Hematopoietic multipotent progenitor cell treated with erythropoietin and hydrocortisone succinate and interleukin-3 and kit ligand, for 8 days (in vitro differentiated cells): Measurements from ENCODE around the gene IBA57.
"Not testable (repeated sequence)": the region's sequence is repeated elsewhere in the genome, so short reads cannot be mapped to it uniquely, and the experiment has no call there.

Source experiments
- DNase-seq: peaks from one replicate; pipeline ENCODE4 v3.0.0-alpha.2; 2015

The IBA57 gene

GRCh38 chr1:228214921-228215662 lies 49.5 kb downstream of the IBA57 start:
- DNase-seq: no peak

GRCh38 chr1:228215663-228216116 lies 50.1 kb downstream of the IBA57 start:
- DNase-seq: no peak

DNA sequence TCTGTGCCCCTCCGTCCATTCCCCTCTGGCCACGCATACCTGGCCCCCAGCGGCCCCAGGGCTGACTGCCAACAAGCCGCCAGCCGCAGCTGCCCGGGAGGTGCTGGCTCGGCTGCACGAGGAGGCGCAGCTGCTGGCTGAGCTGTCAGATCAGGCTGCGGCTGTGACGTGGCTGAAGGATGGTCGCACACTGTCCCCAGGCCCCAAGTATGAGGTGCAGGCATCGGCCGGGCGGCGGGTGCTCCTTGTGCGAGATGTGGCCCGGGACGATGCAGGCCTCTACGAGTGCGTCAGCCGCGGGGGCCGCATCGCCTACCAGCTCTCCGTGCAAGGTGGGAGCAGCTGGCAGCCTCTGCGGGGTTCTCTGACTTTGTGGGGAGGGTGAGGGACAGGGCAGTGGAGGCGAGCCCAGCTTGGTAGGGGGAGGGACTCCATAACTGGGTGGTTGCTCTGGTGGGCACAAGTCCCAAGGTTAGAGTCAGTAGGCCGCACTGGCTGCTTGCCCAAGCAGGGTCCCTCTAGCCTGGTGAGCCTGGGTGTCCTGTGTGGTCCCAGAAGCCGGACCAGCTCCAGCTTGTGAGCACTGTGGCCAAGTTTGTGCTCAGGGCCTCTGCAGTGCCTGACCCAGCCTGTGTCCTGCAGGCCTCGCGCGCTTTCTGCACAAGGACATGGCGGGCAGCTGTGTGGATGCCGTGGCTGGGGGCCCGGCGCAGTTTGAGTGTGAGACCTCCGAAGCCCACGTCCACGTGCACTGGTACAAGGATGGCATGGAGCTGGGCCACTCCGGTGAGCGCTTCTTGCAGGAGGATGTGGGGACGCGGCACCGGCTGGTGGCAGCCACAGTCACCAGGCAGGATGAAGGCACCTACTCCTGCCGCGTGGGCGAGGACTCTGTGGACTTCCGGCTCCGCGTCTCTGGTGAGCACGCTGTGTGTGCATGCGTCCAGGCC lies 51.0 kb downstream of the IBA57 start:
- DNase-seq: no peak

GRCh38 chr1:228217551-228218344 lies 52.1 kb downstream of the IBA57 start:
- no peak for DNase-seq

GRCh38 chr1:228218513-228219244 lies 53.1 kb downstream of the IBA57 start:
- DNase-seq: no peak

DNA sequence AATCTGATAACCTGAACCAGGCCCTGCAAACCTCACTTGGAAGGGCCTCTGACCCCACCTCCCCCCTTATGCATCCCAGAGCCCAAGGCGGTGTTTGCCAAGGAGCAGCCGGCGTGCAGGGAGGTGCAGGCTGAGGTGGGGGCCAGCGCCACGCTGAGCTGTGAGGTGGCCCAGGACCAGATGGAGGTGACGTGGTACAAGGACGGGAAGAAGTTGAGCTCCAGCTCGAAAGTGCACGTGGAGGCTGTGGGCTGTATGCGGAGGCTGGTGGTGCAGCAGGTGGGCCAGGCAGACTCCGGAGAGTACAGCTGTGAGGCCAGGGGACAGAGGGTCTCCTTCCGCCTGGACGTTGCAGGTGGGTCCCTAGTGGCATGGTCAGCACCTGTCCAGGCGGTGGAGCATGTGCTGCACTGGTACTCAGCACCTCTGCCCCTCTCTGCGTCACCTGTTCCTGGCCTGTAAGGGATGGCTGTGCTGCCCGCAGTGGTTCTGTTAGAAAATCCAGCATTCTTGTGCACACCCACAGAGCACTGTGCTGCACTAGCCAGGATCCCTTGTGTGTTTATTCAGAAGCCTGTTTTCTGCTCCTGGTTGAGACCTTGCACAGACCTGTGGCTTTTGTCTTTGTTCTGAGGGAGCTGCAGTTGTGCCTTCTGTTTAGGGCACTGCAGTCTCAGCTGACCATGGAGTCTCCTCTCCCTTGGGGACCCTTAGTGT lies 53.8 kb downstream of the IBA57 start:
- DNase-seq: no peak

- DNase-seq: no peak
Observed at GRCh38 chr1:228219962-228220780, 54.6 kb downstream of the IBA57 start.

GRCh38 chr1:228221097-228221496 lies 55.5 kb downstream of the IBA57 start:
- not testable (repeated sequence) for DNase-seq

- no peak for DNase-seq
Observed at GRCh38 chr1:228222548-228222947, 56.9 kb downstream of the IBA57 start.

GRCh38 chr1:228224198-228225164 lies 58.9 kb downstream of the IBA57 start:
- DNase-seq: no peak

GRCh38 chr1:228225165-228225710 lies 59.6 kb downstream of the IBA57 start:
- no peak for DNase-seq

- no peak for DNase-seq
Observed at GRCh38 chr1:228225740-228226139, 60.1 kb downstream of the IBA57 start.

GRCh38 chr1:228226141-228226874 lies 60.7 kb downstream of the IBA57 start:
- no peak for DNase-seq

DNA sequence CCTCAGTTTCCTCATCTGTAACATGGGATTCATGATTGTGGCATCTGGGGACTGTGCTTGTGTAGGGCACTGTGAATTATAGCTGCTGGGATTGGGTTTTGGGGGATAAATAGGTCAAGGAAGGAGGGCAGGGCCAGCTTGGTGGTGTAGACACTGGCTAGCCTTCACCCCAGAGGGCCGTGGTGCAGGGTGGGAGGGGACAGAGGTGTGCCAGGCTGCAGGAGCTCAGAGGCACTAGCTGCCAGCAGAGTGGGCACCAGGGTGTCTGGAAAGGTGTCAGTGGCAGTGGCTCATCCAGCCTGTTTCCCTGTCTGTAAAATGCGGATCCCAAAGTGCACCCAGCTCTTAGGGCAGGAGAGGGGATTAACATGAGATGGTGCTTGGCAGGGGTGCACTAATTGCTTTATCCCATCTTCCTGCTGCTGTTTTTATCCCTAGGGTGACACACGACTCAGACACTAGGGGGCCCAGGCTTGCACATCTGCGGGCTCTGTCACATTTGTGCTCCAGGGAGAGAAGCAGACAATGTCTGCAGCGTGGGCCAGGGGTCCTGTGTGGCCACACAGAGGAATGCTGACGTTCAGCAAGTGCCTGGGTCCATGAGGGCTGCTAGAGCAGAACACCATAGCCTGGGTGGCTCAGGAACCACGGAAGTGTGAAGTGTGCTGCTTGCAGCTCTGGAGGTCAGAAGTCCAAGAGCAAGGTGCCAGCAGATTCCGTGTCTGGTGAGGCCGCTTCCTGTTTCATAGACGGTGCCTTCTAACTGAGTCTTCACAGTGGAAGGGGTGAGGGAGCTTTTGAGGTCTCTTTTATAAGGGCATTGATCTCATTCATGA lies 61.6 kb downstream of the IBA57 start:
- DNase-seq: peak; percentile 16

GRCh38 chr1:228228147-228228546 lies 62.5 kb downstream of the IBA57 start:
- DNase-seq: not testable (repeated sequence)

GRCh38 chr1:228228601-228229074 lies 63.0 kb downstream of the IBA57 start:
- DNase-seq: no peak

GRCh38 chr1:228231189-228231588 lies 65.6 kb downstream of the IBA57 start:
- DNase-seq: no peak
